Right kidney (tissue), 1 donor: ENCODE data around the gene MAPK12.

ENCODE experiments used
- DNase-seq: peaks from one replicate; pipeline ENCODE4 v3.0.0-alpha.2; 2016

MAPK12 gene

GRCh38 chr22:50300620-50301257 is 39.3 kb upstream of the MAPK12 start:
- no peak for DNase-seq

GRCh38 chr22:50299785-50300619 is 38.5 kb upstream of the MAPK12 start:
- DNase-seq: no peak

GRCh38 chr22:50298937-50299784 is 37.7 kb upstream of the MAPK12 start:
- DNase-seq: no peak

- DNase-seq: no peak
Observed at GRCh38 chr22:50298266-50298637, 36.8 kb upstream of the MAPK12 start.

- DNase-seq: no peak
Observed at GRCh38 chr22:50297510-50298265, 36.2 kb upstream of the MAPK12 start.

GRCh38 chr22:50296658-50297490 is 35.4 kb upstream of the MAPK12 start:
- DNase-seq: no peak

GRCh38 chr22:50294319-50294656 is 32.8 kb upstream of the MAPK12 start:
- no peak for DNase-seq

GRCh38 chr22:50293441-50294318 is 32.2 kb upstream of the MAPK12 start:
- peak; percentile 71 for DNase-seq

- DNase-seq: no peak
Observed at GRCh38 chr22:50292643-50293440, 31.4 kb upstream of the MAPK12 start.

- DNase-seq: no peak
Observed at GRCh38 chr22:50289942-50290630, 28.6 kb upstream of the MAPK12 start.

- DNase-seq: no peak
Observed at GRCh38 chr22:50289151-50289941, 27.9 kb upstream of the MAPK12 start.

GRCh38 chr22:50287731-50288130 is 26.2 kb upstream of the MAPK12 start:
- DNase-seq: no peak

GRCh38 chr22:50286701-50287318 is 25.3 kb upstream of the MAPK12 start:
- DNase-seq: no peak

GRCh38 chr22:50286275-50286674 is 24.8 kb upstream of the MAPK12 start:
- DNase-seq: no peak

- DNase-seq: no peak
Observed at GRCh38 chr22:50285568-50286229, 24.2 kb upstream of the MAPK12 start.

- no peak for DNase-seq
Observed at GRCh38 chr22:50284479-50284878, 23.0 kb upstream of the MAPK12 start.

GRCh38 chr22:50283821-50284220 is 22.3 kb upstream of the MAPK12 start:
- DNase-seq: no peak
